GM23338 (cell line): ENCODE results near the gene UNC13C. TPM values are rescaled to one million over a fixed set of nuclear protein-coding genes. Genes with fewer than 3 reads are reported as not detected.

Experiments
- ATAC-seq: fragments of 200-7000 bp; cut with Tn5 transposase; 3 replicates; pipeline ENCODE4 v1.9.1; 2020
- DNase-seq: peaks from one replicate; pipeline ENCODE4 v3.0.0-alpha.2; 2015; ENCODE audit warnings: low spot score
- H2AFZ ChIP-seq: fragments of 200-600 bp; sonication (generic); 2 replicates; pipeline ENCODE4 v1.8.0; 2016; ENCODE audit warnings: antibody characterized with exemption, mild to moderate bottlenecking, moderate library complexity
- H3F3A ChIP-seq: fragments of 200-600 bp; sonication (generic); replicated peaks from 2 replicates; pipeline ENCODE4 v1.8.0; 2017; ENCODE audit warnings: antibody characterized with exemption, mixed run types, low read depth
- H3K27ac ChIP-seq: fragments of 200-600 bp; sonication (generic); 2 replicates; pipeline ENCODE4 v1.6.1; 2016; ENCODE audit warnings: low read depth
- H3K27me3 ChIP-seq: fragments of 200-600 bp; sonication (generic); 2 replicates; pipeline ENCODE4 v1.8.0; 2016; ENCODE audit warnings: mild to moderate bottlenecking, mixed run types, moderate library complexity; ENCODE audit not compliant: insufficient read depth
- H3K36me3 ChIP-seq: fragments of 200-600 bp; sonication (generic); 2 replicates; pipeline ENCODE4 v1.8.0; 2016; ENCODE audit warnings: mild to moderate bottlenecking; ENCODE audit not compliant: insufficient read depth
- H3K4me1 ChIP-seq: fragments of 200-600 bp; sonication (generic); 2 replicates; pipeline ENCODE4 v1.8.0; 2016; ENCODE audit warnings: mild to moderate bottlenecking, moderate library complexity; ENCODE audit not compliant: insufficient read depth
- H3K4me2 ChIP-seq: fragments of 200-600 bp; sonication (generic); 2 replicates; pipeline ENCODE4 v1.7.1; 2017; ENCODE audit warnings: mixed run types
- H3K4me3 ChIP-seq: fragments of 200-600 bp; sonication (generic); 2 replicates; pipeline ENCODE4 v1.6.1; 2016; ENCODE audit warnings: mixed run types
- H3K79me2 ChIP-seq: fragments of 200-600 bp; sonication (generic); replicated peaks from 2 replicates; pipeline ENCODE4 v1.8.0; 2017; ENCODE audit warnings: mild to moderate bottlenecking; ENCODE audit not compliant: insufficient read depth
- H3K9me2 ChIP-seq: fragments of 200-600 bp; sonication (generic); 2 replicates; pipeline ENCODE4 v1.8.0; 2017; ENCODE audit not compliant: insufficient read depth
- H4K20me1 ChIP-seq: fragments of 200-600 bp; sonication (generic); replicated peaks from 2 replicates; pipeline ENCODE4 v1.8.0; 2017; ENCODE audit warnings: mild to moderate bottlenecking; ENCODE audit not compliant: insufficient read depth
- H3K27ac Mint-ChIP-seq: 2 replicates; pipeline ENCODE4 v1.8.0; 2020; ENCODE audit warnings: inconsistent platforms, mild to moderate bottlenecking, moderate library complexity, mixed read lengths
- H3K27me3 Mint-ChIP-seq: 3 replicates; pipeline ENCODE4 v1.8.0; 2022; ENCODE audit warnings: low read depth, mild to moderate bottlenecking, moderate library complexity, mixed read lengths, inconsistent platforms; ENCODE audit not compliant: insufficient read depth, poor library complexity
- H3K36me3 Mint-ChIP-seq: 3 replicates; pipeline ENCODE4 v1.8.0; 2021; ENCODE audit warnings: low read depth, mild to moderate bottlenecking, inconsistent platforms, moderate library complexity, mixed read lengths
- H3K4me1 Mint-ChIP-seq: 3 replicates; pipeline ENCODE4 v1.8.0; 2020; ENCODE audit warnings: mild to moderate bottlenecking, inconsistent platforms, mixed read lengths
- H3K4me3 Mint-ChIP-seq: 3 replicates; pipeline ENCODE4 v1.8.0; 2021; ENCODE audit warnings: moderate library complexity, mild to moderate bottlenecking, inconsistent platforms, mixed read lengths
- H3K9me3 Mint-ChIP-seq: 3 replicates; pipeline ENCODE4 v1.8.0; 2020; ENCODE audit warnings: moderate library complexity, mild to moderate bottlenecking, inconsistent platforms, mixed read lengths
- CREB1 ChIP-seq: fragments of 250-450 bp; sonication (Bioruptor Pico); IDR thresholded peaks from 2 replicates; pipeline ENCODE4 v1.5.0; 2020; ENCODE audit warnings: low read depth, mild to moderate bottlenecking, moderate library complexity
- CTCF ChIP-seq, 2 experiments: fragments of 200-600 bp in 1 of 2; sonication (generic) in 1 of 2; conservative IDR thresholded peaks; 2 replicates each; pipeline versions ENCODE4 v1.5.1 to v1.6.1; 2016 to 2017; ENCODE audit warnings: antibody characterized with exemption in 2 of 2, low read depth in 2 of 2, mild to moderate bottlenecking in 2 of 2, moderate library complexity in 1 of 2
- ETS1 ChIP-seq: IDR thresholded peaks from 2 replicates; pipeline ENCODE4 v1.6.1; 2016; ENCODE audit warnings: antibody characterized with exemption
- EZH2 ChIP-seq: fragments of 200-600 bp; sonication (generic); IDR thresholded peaks from one replicate; pipeline ENCODE4 v1.8.0; 2017; ENCODE audit warnings: antibody characterized with exemption, mild to moderate bottlenecking, low read depth; ENCODE audit not compliant: unreplicated experiment
- EZH2phosphoT487 ChIP-seq: fragments of 200-600 bp; sonication (generic); IDR thresholded peaks from one replicate; pipeline ENCODE4 v1.8.1; 2018; ENCODE audit warnings: antibody characterized with exemption; ENCODE audit not compliant: unreplicated experiment
- JUNB ChIP-seq: IDR thresholded peaks from one replicate; pipeline ENCODE4 v1.6.1; 2016; ENCODE audit warnings: antibody characterized with exemption; ENCODE audit not compliant: unreplicated experiment
- NANOG ChIP-seq: IDR thresholded peaks from 2 replicates; pipeline ENCODE4 v1.6.1; 2016; ENCODE audit warnings: antibody characterized with exemption, borderline replicate concordance
- POLR2AphosphoS5 ChIP-seq: IDR thresholded peaks from 2 replicates; pipeline ENCODE4 v1.6.1; 2016; ENCODE audit warnings: antibody characterized with exemption, low read depth
- REST ChIP-seq: IDR thresholded peaks from one replicate; pipeline ENCODE4 v1.6.1; 2018; ENCODE audit warnings: antibody characterized with exemption; ENCODE audit not compliant: unreplicated experiment
- STAT1 ChIP-seq: IDR thresholded peaks from one replicate; pipeline ENCODE4 v1.6.1; 2016; ENCODE audit warnings: antibody characterized with exemption; ENCODE audit not compliant: unreplicated experiment
- ZNF114 ChIP-seq: fragments of 250-450 bp; sonication (Bioruptor Pico); IDR thresholded peaks from 2 replicates; pipeline ENCODE4 v1.5.0; 2020; ENCODE audit warnings: mild to moderate bottlenecking, moderate library complexity
- ZNF331 ChIP-seq: fragments of 250-450 bp; sonication (Bioruptor Pico); IDR thresholded peaks from 2 replicates; pipeline ENCODE4 v1.5.0; 2020; ENCODE audit warnings: low read depth, mild to moderate bottlenecking, moderate library complexity
- ZNF462 ChIP-seq: fragments of 250-450 bp; sonication (Bioruptor Pico); IDR thresholded peaks from 2 replicates; pipeline ENCODE4 v1.5.0; 2020; ENCODE audit warnings: mild to moderate bottlenecking, moderate library complexity
- polyA plus RNA-seq: library from polyadenylated mRNA; unstranded; fragments of >200 nt; fragmentation: Nextera tagmentation; extraction: Ambion mirVana; gene quantifications from 2 replicates; pipeline ENCODE4 v1.2.1, GENCODE V29; 2016
- total RNA-seq: library from RNA; depleted of rRNA; stranded (reverse); fragments of >200 nt; shearing (Covaris generic); gene quantifications from 2 replicates; pipeline ENCODE4 v1.2.3, GENCODE V29; 2014

Gene UNC13C
- total and polyA plus RNA-seq, 2 experiments from 2014 or later, result 0.03 TPM; not detected in 1

- TF ChIP-seq ETS1, result no peak
- TF ChIP-seq POLR2AphosphoS5, result no peak
- no peak for TF ChIP-seq ZNF462 (CRISPR knock-in tag)
- TF ChIP-seq EZH2phosphoT487, result no peak
These were observed 55.7 kb downstream of the UNC13C start (continued) for GRCh38 chr15:54033869-54034458.

GRCh38 chr15:54035616-54036015 lies 57.4 kb downstream of the UNC13C start:
- no peak overlapping the region for H3K4me3 Mint-ChIP-seq
- no peak overlapping the region for H3K27ac Mint-ChIP-seq
- no peak for ATAC-seq
- no peaks in the 10 kb centered on the region for H4K20me1 ChIP-seq
- H3K79me2 ChIP-seq, result no peaks in the 10 kb centered on the region
- no peak for DNase-seq
- 0 out of 3 replicates have a peak, but pooled peaks cover 2% of the 10 kb centered on the region for H3K4me1 Mint-ChIP-seq
- no peak overlapping the region for H2AFZ ChIP-seq
- no peaks in the 10 kb centered on the region for H3K27me3 ChIP-seq
- H3K9me3 Mint-ChIP-seq, result peaks cover 35% of the 10 kb centered on the region
- no peak overlapping the region for H3K4me2 ChIP-seq
- no peaks in the 10 kb centered on the region for H3K9me2 ChIP-seq
- H3K4me1 ChIP-seq, result no peaks in the 10 kb centered on the region
- no peak overlapping the region for H3K4me3 ChIP-seq
- no peaks in the 10 kb centered on the region for H3K36me3 ChIP-seq
- H3K36me3 Mint-ChIP-seq, result no peaks in the 10 kb centered on the region; the same call in 2 of the 3 replicates
- H3F3A ChIP-seq, result no peaks in the 10 kb centered on the region
- no peak overlapping the region for H3K27ac ChIP-seq
- H3K27me3 Mint-ChIP-seq, result peaks cover 2% of the 10 kb centered on the region
- no peak for TF ChIP-seq CREB1 (CRISPR knock-in tag)
- no peak for TF ChIP-seq EZH2phosphoT487
- TF ChIP-seq CTCF (conservative IDR thresholded peaks at IDR 0.05; ENCODE audit: low read depth in 2 of 2), result no peak
- TF ChIP-seq REST, result no peak
- TF ChIP-seq POLR2AphosphoS5, result no peak
- no peak for TF ChIP-seq NANOG
- TF ChIP-seq JUNB, result no peak
- TF ChIP-seq STAT1, result no peak
- no peak for TF ChIP-seq ZNF331
- TF ChIP-seq EZH2, result no peak
- no peak for TF ChIP-seq ZNF114 (CRISPR knock-in tag)
